DMS 273 (cell line): ENCODE data around the gene AGPAT4.
A peak's percentile ranks its signal among the peaks of the same experiment; 100 is the strongest.
"Not testable (repeated sequence)": the region's sequence is repeated elsewhere in the genome, so short reads cannot be mapped to it uniquely, and the experiment has no call there.

Experiments
- DNase-seq: peaks from one replicate; lab custom pipeline; 2025; ENCODE audit not compliant: unreplicated experiment; lab: John Stamatoyannopoulos, UW

AGPAT4 gene

DNA sequence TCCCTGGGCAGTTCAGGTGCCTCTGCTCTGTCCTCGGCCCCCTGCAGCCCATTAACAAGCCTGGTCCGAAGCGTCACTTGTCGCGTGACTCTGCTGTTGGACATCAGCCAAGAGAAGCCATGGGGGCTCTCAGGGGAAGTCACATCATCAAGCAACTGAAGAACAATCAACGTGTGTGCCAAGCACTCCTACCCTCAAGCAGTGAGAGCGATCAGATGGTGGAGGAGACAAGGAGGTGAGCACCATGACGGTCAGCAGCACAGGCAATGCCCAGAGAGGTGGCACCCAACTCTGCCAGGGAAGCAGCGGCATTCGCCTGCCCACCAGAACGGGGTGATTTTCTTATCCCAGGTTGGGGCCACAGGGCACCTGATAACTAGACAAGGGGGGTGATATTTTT, 132.7 kb downstream of the AGPAT4 start:
- peak; percentile 14 for DNase-seq

DNA sequence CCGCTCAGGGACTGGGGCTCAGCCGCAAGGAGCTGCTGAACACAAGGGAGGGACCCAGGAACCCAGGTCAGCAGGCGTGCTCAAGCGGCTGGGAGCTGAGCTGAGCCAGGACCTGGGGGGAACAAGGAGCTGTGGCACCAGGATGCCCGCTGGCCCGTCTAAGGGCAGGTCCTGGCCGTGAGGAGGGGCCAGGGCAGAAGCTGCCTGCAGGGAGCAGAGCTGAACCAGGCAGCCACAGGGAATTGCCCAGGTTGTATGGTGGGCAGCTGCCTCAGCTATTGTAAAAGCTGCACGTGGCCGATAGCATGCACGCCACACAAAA, 133.3 kb downstream of the AGPAT4 start:
- no peak for DNase-seq

DNA sequence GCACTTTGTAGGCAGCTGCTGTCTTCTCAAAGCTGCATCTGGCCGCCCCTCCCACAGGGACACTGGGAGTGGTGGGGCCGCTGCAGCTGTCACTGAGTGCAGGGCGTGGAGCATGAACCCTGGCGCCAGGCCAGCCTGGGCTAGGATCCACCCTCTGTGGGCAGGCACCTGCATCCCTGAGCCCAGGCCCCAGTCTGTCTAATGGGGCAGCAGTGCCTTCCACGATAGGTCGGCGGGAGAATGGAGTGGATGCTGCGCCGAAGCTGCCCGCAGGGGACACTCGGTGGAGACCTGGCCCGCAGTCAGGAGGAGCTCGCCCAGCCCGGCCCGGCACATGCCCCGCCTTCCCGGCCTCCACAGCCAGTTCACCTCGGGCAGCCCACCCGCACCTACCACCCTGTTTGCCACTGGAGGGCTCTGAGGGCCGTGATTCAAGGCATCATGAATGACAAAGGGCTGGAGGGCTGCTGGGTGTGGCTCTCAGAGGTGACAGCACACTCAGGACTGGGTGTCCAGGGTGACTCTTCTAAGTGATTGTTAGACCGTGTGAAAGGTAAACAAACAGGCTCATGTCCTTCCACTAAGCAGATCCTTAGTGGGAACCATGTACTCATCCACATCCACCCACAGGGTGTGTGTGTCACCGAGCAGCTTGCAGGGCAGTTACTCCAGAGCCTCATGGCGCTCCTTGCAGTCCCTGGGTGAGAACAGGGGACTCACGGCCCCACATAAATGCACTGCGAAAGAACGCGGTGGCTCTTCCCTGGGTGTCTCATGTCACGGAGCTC, 133.9 kb downstream of the AGPAT4 start:
- peak; percentile 76 for DNase-seq

DNA sequence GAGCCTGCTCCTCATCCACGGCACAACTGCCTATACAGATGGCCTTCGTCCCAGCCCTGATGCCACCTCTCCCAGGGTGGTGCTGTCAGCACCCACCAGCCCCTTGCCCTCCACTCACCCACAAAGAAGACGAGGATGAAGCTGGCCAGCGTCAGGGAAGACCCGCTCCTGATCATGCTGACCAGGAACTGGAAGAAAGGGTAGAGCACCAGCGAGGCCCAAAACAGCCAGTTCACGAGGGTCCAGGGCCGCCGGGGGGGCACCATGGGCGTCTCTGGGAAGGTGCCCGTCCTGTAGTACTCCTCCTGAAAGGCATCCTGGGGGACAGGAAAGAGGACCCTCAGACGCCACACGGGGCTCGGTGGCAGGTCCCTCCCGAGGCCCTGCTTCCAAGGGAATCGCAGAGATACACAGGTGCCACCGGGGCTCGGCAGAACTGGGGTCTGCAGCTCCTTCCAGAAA, 134.5 kb downstream of the AGPAT4 start:
- no peak for DNase-seq

DNA sequence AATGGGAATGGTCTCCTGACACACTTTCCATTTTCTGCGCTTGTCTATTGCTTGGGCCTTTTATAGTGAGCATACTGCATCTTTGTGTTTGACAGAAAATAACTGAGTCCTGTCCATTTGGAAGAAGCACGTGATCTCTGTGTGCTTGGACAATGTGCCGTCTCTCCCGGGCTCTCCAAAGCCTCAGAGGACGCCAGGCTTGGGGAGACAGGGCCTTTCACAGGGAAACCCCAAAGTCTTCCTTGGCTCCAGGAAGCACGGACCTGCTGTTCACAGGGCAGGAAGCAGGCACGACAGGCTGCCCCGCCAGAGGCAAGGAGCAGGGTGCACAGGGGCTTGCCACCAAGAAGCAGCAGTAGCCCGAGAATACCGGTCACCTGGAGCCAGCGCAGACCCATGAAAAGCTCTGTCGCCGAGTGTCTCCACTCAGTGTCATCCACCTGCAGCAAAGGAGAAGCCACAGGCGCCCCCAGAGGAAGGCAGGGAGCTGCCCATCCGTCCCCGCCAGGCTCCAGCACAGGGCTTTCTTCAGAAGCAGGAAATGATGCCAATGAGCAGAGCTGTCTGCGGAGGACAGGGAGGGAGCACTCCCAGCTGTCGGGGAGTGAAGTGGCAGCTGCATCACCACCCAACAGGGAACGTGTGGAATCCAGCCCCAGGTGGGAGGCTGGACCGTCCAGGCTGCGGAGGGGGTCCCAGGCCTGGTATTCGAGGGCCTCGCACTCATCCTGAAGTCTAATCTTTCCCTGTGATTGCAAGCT, 135.1 kb downstream of the AGPAT4 start:
- DNase-seq = no peak

DNA sequence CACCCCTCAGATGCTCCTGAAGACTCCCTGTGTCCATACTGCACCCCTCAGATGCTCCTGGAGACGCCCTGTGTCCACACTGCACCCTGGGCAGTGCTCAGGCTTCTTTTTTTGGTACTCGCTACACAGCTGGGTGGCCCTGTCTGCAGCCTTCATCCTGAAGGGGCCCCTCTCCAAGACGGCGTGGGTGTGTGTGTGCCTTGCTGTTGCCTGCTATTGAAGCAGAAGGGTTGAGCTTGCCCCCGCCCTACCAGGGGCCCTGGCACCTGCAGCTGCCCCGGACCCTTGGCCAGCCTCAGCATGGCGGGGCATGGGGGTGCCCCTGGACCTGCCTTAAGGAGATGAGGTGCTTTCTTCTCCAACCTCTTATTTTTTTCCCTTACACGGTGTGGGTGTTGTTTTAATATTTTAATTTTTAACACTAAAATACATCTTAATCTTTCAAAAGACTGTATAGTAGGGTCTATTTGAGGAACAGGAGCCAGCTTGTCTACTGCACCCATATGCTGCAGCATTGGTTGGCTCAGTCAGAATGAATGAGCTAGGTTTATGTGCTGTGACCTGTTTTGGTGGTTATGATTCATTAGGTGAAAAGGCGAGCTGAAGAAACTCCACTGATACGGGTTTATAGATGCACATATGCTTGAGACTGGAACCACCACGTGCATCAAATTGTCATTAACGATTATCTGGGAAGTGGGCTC, 135.9 kb downstream of the AGPAT4 start:
- no peak for DNase-seq

DNA sequence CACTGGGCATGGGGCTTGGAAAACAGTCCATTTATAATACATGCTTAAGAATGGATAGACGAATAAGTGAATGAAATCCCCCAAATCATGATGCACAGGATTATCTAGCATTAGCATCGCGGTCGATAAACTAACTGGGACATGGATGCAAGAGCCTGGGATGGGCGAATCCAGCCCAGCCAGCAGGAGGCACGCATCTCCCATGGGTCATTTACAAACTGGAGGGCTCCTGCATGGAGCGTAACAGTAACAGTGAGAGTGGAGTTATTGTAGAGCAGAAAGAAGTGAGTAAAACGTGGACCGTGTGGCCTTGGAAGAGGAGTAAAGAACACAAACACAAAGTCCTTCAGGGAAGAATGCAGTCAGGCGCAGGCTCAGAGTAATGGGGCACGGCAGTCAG, 136.5 kb downstream of the AGPAT4 start:
- DNase-seq = no peak

DNA sequence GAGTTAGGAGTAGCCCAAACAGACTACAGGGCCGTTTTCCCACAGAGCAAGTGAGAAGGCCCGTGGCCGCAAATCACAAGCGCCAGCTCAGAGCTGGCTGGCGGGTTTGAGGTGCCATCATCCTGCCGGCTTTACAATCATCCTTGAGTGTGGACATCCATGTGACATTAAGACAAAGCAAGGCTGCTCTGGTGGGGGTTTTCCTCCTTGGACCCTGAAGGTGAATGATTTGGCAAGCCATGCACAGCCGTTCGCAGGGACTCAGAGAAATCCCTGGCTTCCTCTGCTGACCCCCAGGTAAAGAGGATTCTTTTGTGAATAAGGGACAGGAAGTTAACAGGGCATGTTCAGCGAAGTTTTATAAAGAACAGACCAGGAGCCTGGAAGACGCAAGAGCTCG, 137.2 kb downstream of the AGPAT4 start:
- DNase-seq = no peak

DNA sequence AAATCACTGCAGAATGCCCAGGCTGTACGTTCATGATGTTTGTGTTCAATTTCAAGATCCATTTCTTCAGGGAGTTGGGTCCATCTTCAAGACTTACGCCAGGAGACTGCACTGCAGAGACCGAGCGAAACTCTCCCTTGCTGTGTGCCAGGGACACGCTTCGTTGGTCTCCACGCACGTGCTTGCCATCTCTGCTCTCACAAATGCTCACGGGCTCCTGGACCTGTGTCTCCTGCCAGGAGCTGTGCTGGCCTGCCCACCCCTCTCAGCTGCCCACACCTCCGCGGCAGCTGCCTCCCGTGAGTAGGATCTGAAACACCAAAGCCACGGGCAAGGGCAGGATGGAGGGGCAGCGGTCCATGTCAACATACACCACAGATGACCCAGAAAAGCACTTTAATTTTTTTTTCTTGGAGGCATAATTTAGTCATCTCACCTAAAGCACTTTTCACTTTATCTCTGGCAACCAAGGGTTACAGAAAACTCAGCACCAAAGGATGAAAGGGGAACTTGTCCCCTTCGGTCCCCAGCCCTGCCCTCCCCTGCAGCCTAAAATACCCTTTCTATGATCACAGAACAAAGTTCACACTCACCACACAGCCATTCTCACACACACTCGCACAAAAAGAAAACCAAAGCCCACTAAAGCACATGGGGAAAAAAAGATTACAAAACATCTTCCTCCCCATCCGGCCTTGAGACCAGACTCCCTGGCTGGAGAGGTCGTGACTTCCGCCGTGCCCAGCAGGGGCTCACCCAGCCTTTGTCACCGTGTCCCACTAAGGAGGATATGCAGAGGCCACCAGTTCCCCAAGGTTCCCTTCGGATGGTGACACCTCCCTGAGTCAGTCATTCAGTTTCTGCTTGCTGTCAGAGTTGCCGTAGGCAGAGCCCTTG, 137.9 kb downstream of the AGPAT4 start:
- no peak for DNase-seq

DNA sequence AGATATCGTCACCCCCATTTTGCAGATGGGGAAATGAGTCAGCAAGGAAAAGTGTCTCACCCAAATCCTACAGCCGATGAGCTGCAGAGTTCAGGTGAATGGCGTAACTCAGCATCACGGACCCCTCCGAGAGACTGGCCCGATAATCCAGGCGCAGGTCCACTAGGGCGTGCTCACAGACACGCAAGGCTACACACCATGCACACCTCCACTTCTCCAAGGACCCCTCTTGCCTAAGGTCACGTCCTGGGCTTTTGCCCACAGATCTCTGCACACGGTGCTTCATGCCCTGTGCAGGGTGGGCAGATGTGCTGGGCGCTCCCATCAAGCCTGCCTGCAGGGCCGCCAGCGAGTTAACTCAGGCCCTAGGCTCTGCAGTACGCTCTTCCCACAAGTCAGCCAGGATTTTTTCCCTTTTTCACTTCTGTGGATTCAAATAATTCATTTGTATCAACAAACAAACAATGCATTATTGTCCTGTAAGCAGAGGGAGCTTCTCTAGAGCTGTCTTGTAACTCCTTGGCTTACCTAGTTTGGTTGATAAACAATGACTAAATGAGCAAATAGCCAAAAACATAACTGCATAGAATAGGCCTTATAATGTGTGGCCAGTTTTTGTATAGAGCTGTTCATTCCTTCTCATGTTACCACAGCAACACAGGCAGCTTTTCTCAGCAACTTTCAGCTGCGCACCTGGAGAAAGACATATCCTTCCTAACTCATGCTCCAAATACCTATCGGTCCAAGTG, 139.1 kb downstream of the AGPAT4 start:
- no peak for DNase-seq

DNA sequence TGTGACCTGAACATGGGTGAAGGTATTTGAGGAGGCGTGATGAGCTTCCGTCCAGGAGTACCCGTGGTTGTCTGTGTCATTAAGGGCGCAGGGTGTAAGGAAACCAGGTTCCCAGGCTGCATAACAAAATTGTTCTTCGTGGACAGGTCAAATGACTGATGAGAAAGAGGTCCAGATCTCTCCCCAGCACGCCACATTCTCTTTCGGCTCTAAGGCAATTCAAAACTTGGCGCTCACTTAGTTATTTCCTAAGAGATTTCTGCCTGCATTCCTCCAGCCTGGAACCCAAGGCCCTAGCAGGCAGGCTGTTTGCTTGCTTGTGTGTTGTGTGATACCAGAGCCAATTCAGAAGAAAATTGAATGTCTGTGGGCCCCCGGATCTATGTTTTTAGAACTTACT, 139.9 kb downstream of the AGPAT4 start:
- DNase-seq = no peak

DNA sequence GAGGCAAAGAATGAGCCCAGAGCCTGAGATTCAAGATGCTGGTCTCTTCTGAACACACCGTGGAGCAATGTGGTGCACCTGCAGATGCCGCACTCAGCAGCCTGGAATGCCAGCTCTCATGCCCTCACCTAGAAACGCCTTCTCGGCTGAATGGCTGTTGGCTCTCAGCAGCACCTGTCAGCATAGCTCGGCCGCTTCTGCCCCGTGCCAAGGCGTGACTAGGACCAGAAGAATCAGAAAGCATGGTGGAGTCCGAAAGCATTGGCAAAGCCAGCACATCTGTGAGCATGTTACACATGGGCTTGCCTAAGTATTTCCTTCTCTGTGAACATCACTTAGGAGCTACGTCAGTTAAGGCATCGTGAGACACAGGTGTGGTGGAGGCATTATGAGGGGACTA, 141.5 kb downstream of the AGPAT4 start:
- no peak for DNase-seq

DNA sequence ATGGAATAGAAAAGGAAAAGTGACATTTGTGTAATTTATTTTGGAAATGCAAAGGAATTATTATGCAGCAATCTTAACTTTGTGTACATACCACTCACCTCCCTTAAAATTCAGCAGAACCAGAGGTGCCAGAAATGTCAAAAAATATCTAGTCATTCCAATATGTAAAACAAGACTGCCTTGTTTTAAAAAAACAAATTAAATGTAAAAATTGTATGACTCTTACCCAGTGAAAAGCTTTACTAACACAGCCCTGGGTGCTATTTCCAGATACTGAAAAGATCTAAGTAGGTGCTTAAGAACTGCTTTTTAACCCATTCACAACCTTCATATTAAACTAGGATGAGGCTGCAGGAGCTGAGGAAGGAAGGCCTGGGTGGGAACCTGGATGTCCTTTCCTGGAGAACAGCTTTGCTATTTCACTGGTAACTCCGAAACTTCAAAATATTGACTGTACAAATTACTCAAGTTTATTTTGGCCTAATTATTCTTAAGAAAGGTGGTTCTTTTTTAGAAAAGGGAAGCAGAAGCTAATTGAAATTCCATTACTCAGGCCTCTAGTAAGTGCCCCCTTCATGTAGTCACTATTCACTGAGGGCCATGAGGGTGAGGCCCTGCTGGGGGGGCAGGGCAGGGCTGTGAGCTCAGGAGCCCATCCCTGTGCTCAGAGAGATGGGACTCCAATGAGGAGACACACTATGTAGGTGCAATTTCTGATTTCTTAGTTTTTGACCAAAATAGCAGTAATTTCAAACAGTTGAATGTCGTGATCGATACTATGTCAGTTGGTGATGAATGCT, 142.7 kb downstream of the AGPAT4 start:
- no peak for DNase-seq

DNA sequence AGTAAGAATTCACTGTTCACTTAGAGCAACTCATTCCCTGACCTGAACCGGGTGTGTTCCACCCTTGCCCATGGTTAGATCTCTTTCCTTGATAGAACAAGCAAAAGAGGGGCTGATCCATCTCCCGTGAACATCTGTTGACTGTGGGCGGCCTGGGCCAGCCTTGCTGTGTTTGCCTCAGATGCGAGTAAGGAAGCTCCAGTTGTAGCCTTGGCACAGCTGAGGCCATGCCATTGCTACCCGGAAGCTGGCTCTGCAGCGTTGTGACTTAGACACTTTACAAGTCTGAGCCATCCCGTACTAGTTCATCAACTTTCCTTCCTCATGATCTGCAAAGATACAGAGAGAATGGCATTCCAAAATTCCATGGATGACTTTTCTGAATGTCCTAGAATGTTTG, 143.3 kb downstream of the AGPAT4 start:
- DNase-seq = no peak

DNA sequence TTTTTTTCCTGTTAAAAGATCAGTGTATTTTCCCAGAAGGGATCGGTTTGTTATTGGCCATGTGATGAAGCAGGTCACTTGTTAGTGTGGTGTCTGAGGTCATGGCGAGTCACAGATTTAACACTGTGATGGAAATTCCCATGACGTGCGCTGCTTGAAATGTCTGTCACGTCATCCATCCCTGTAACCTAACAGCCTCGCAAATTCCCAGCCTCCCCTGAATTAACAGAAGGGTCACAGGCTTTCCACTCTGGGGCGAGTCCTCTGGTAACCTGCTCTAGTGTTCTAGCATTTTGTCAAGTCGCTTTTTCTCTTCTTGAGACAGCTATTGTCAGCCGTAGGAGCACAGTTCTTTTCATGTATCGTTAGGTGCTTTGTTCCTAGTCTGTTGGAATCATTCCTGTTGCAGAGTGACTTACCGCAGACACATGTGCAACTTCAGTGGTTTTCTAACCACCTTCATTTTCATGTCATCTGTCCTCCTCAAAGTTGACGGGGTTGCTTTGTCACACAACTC, 145.1 kb downstream of the AGPAT4 start:
- no peak for DNase-seq

DNA sequence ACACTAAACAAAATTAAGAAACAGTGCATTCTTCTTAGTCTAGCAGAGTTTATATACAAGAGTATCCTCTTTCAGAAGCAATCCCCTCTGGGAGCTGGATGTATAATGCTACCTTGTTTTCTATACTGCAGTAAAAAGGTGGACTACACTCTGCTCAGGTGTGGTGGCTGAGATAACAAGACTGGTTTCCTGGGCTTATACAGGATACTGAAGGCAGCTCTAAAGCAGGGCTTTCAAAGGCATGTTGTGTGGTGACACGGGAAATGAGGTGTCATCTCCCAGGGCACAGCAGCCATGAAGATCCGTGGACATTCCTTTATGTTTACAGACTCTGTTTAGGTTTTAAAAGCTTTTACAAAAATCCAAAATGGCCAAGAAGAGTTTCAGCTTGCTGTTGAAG, 145.6 kb downstream of the AGPAT4 start:
- no peak for DNase-seq

DNA sequence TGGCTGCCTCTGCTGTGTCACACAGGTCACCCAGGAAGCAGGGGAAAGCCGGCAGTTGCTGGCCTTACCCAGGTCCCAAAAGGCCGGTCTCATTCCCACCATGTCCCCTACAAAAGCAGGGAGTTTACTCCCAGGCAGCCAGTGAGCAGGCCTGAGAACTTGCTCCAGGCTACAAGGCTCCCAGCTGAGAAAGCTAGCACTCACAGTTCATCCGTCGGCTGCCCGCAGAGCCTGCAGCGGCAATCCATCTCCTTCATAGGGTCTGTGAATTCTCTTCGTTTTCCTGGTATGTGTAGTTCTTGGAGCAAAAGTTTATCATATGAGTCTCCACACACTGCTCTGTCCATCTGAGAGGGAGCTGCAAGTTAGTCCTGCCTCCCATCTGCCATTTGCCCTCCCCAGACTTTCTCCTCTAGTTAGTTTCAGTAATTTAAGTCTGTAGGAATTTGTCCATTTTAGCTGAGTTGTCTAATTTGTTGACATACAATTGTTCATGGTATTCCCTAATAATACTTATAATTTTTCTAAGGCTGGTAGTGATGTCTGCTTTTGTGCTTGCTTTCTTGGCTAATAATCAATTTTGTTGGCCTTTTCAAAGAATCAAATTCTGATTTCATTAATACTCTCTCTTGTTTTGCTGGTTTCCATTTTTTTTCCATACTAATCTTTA, 146.7 kb downstream of the AGPAT4 start:
- no peak for DNase-seq

DNA sequence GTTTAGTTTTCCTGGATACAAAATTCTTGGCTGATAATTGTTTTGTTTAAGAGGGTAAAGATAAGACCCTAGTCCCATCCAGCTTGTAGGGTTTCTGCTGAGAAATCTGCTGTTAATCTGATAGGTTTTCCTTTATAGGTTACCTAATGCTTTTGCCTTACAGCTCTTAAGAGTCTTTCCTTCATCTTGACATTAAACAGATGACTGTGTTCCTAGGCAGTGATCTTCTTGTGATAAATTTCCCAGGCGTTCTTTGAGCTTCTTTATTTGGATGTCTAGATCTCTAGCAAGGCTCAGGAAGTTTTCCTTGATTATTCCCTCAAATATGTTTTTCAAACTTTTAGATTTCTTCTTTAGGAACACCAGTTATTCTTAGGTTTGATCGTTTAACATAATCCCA, 148.3 kb downstream of the AGPAT4 start:
- no peak for DNase-seq

DNA sequence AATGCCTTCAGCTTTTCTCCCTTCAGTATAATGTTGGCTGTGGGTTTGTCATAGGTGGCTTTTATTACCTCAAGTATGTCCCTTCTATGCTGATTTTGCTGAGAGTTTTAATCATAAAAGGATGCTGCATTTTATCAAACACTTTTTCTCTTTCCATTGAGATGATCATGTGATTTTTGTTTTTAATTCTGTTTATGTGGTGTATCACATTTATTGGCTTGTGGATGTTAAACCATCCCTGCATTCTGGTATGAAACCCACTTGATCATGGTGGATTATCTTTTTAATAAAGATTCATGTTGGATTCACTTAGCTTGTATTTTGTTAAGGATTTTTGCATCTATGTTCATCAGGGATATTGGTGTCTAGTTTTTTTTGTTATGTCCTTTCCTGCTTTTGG, 150.5 kb downstream of the AGPAT4 start:
- DNase-seq = not testable (repeated sequence)
